Measurements from ENCODE around the gene RILPL1.
"Not testable (repeated sequence)": the region's sequence is repeated elsewhere in the genome, so short reads cannot be mapped to it uniquely, and the experiment has no call there.

The RILPL1 gene

DNA sequence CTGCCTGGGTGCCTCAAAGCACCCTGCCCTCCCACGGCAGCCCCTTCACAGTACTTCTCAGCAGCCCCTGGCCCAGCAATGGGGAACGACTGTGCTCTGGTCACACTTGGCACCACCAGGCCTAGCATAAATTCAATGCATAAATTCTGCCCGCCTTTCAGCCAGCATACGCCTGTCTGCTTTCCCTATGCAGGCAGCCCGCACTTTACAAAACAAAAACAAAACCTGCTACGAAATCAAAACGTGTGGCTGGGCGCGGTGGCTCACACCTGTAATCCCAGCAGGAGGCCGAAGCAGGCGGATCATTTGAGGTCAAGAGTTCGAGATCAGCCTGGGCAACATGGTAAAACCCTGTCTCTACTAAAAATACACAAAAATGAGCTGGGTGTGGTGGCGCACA is 42.0 kb downstream of the RILPL1 start:
- no peak for DNase-seq

DNA sequence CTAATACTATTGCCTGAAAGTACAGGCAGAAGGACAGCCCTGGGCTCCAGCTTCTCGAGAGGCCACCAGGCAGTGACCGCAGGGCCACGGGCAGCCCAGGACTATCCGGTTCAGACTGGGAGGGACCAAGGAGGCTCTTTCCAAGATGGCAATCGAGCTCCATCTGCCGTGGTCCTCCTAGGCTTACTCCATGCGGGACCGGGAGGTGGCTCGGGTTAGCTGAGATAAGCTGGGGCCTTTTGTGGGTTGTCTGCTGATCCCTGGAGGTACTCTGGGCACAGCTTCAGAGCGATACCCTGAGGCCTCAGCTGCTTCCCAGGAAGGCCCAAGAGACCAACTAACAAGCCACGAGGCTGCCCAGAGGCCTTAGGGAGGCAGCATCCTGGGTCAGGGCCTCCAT is 42.5 kb downstream of the RILPL1 start:
- no peak for DNase-seq

DNA sequence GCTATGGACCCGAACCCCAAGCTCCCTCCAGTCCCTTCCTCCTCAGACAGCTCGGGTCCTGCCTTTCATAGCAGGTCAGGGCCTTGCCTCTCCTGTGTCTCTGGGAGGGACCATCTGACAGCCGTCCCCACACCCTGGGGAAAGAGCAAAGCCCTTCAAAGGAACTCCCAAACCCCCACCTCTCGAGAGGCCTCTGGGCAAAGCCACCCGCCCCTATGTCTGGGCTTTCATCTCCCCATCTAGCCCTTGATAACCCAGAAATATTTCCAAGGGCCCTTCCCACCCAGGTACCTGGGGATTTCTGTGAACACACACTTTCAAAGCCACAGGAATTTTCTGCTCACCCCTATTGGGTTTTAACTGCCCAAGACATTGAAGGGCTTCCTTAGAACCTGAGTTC is 43.4 kb downstream of the RILPL1 start:
- DNase-seq, result no peak

DNA sequence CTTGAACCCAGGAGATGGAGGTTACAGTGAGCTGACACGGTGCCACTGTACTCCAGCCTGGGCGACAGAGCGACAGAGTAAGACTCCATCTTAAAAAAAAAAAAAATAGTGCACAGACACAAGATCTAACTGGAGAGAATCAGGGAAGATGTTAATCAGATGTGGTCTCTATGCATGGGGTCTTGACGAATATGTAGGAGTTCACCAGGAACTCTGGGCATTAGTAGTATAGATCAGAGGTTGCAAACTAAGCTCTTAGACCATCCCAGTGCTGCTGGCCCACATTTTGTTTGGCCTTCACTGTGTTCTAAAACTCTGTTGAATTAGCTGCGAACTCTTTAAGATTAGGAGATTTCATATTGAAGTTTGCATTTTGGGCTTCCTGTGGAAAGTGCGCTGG is 43.9 kb downstream of the RILPL1 start:
- no peak for DNase-seq

DNA sequence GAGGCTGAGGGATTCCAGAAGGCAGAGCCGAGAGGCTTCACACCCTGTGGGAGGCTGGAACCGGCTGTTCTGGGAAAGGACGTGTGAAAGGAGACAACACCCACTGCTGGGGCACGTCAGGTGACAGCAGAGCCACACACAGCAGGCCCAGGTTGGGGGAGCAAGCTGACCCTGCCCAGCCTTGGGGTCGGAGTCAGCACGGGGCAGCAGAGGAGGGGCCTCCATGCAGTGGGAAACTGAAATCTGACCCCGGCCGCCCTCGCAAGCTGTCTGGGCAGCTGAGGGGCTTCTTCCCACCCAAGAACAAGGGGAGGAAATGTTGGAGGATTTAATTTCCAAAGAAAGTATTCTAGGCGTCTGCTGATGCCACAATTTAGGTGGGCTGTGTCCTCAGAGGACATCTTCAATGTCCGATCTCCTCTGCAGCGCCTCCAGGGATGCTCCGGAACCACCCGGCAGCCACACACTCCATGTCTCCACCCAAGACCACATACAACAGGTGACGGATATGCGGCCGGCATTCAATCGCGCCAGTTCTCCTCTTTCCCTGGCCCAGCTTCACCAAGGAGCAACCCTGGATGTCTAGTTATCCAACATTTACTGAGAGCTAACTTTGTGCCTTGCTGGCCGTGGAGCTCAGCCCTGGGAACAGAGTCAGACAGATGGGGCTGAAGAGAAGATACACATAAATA is 44.8 kb downstream of the RILPL1 start:
- no peak for DNase-seq

DNA sequence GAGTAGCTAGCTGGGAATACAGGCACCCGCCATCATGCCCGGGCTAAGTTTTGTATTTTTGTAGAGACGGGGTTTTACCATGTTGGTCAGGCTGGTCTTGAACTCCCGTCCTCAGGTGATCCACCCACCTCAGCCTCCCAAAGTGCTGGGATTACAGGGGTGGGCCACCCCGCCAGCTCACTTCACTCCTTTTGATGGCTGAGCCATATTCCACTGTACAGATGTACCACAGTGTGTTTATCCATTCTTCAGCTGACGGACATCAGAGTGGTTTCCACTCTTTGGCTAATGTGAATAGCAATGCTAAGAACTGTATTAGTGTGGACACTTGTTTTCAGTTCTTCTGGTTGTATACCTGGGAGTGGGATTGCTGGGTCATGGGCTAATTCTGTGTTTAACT is 46.1 kb downstream of the RILPL1 start:
- DNase-seq, result no peak

DNA sequence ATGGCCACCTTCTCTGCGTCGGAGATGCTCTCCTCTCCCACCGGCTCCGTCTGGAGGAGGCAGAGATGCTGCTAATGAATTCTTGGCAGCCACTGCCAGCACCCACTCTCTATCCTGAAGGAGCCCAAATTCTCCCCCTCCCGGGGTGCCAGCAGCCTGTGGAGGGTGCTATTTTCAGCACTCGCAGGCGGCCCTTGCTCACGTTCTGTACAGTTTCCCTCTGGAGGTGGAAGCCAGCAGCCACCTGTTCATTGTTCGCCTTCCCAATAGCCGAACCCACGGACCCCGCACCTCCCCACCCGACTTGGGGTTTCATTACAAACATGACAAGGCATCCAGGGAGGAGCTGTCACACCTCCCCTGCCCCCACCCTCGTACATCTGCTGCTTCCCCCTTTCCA is 47.8 kb downstream of the RILPL1 start:
- DNase-seq, result no peak

DNA sequence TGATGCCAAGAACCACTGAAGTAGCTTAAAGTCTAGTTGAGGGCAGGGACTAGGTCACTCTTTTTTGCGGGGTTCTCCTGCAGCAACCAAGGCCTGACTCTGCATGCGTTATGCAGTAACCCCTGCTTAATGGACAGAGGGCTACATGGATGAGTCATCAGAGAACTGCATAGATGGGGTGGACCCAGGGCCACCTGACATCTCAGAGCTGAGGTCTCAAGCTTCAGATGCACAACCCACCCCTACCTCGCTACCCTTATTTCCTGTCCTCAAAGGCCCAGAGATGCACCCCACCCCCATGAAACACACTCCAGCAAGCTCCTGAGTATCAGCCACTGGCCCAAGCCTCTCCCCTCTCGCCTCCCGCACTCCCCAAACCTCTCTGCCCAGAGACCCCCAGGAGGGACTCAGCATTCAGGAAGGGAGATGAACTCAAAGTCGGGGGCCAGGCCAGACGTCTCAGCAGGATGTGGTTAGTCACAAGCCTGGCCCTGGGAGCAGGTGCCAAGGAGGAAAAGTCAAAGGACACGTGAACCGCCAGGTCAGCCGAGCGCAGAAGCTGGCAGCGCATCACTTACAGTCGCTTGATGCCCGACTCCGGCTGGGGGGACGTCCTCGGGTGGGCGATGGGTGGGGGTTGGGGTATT is 49.8 kb downstream of the RILPL1 start:
- no peak for DNase-seq

DNA sequence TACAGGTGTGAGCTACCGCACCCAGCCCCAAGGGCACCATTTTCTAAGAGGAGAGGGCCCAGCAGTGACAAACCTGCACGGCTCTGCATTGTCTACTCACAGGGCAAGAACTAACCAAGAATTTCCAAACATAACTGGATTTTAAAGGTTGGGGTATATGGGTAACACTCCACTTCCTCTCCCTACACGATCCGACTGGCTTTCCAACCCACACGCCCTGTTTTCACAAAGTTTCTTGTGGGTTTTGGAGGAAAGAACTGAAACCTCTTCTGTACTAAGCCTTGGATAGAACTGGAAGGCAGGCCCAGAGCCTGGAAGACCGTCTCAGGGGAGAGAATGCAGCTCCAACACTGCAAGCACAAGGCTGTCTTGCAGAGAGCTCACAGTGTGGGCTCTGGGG is 50.6 kb downstream of the RILPL1 start:
- DNase-seq, result no peak

DNA sequence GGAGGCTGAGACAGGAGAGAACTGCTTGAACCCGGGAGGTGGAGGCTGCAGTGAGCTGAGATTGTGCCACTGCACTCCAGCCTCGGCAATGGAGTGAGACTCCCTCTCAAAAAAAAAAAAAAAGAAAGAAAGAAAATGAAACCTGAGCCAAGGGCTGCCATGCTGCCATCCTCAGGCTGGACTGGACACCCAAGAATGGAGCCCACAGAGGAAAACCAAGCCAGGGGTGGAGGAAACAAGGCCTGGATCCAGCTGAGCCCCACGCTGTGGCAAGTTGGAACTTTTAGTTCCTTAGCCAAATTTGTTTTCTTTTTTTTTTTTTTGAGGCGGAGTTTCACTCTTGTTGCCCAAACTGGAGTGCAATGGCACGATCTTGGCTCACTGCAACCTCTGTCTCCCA is 52.3 kb downstream of the RILPL1 start:
- DNase-seq, result not testable (repeated sequence)

DNA sequence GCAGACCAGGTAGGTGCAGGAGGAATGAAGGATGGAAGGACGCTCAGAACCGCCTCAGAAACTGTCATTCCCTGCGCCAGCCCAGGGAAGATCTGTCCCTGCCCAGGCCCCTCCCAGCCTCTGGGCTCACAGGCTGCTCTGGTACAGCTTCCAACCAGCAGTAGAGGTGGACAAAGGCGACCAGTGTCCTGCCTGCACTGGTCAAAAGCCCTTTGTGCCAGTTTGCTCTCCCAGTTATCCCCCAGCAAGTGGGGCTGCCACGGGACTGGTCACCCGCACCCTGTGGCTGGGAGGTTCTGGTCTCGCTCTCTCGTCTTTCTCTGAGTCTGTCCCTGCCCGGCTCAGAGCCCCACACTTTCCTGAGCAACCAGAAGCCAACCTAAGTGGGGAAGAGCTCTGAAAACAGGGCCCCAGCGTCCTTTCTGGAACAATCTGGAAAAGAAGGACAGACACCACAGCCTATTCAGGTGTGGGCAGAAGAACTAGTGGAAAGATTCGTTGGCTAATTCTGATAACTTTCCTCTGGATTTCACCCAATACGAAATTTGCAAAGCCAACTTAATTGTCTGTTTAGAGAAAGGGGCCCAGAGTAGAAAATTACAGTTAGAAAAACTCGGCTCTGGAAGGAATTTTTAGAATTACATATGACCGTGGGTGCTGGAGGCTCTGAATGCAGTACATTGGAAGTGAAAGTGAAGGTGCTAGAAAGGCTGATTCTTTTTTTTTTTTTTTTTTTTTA is 53.9 kb downstream of the RILPL1 start:
- no peak for DNase-seq

DNA sequence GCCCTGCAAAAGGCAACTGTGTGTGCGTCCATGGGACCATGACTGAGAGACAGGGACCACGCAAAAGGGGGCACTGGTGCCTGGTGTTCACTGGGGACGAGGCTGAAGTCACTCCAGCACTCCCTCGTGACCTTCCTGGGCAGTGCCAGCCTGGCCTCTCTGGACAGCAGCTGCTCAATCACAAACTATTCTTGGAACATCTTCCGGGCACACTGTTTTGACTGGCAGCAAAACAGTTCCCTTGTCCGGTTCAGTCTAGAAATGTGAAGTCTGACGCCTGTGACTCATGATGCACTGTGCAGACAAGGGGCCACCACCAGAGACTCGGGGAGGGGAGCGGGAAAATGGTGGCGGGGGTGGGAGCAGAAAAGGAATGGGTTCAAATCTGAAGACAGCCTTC is 54.8 kb downstream of the RILPL1 start:
- DNase-seq, result no peak

DNA sequence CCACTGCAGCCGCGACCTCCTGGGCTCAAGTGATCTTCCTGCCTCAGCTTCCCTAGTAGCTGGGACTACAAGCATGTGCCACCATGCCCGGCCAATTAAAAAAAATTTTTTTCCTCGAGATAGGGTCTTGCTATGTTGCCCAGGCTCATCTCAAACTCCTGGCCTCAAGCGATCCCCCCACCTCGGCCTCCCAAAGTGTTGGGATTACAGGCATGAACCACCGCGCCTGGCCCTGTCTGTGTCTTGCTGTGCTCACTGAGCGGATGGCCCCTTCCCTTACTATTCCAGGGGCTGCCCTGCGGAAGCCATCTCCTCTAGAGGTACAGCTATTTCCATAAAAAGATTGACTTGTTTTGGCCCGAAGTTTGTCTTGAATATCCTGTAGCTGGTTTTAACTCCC is 55.5 kb downstream of the RILPL1 start:
- DNase-seq, result no peak

DNA sequence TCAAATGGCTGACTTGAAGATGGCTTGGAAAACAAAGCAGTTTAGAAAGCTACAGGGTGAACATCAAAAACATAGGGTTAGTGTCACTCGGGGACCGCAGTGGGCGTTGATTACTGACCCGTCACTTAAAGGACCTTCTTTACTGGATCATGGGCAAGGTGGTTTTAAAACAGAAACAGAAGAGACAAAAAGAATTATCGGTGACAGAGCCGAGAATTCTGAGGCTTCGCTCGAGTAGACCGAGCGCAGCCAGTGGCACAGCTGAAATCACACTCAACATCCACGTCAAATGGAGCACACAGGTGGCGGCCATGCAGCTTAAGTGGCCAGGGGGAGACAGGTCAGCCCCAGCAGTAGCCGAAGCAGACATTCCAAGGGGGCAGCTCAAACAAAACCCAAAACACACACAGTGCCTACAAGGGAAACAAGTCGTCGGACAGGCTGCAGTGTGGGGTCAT is 58.2 kb downstream of the RILPL1 start:
- no peak for DNase-seq

DNA sequence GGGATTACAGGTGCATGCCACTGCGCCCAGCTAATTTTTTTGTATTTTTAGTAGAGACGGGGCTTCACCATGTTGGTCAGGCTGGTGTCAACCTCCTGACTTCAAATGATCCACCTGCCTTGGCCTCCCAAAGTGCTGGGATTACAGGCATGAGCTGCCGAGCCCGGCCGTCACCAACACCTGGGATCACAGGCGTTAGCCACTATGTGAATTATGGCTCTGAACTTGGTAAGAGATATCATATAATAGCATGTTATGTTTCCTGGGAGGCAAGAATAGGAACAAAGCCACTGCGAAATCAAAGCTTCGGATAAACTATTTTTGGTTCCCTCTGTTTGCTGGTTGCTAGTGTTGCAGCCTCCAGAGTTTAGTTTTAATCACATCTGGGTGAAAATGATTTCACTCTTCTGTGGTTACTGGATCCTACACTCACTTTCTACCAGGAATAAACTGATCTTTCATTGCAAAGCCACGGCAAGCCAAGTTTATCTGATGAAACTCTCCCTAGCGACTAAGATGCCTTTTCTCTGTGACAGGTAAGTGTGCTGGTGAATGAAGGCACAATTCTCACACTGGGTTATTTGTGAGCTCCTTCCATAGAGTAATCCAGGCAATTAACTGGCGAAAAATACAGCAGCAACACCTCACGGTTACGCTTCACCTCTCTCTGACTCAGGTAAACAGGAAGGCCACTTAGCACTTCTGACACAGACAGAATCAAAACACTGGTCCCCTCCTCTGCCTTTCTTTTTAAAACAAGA is 58.9 kb downstream of the RILPL1 start:
- no peak for DNase-seq

DNA sequence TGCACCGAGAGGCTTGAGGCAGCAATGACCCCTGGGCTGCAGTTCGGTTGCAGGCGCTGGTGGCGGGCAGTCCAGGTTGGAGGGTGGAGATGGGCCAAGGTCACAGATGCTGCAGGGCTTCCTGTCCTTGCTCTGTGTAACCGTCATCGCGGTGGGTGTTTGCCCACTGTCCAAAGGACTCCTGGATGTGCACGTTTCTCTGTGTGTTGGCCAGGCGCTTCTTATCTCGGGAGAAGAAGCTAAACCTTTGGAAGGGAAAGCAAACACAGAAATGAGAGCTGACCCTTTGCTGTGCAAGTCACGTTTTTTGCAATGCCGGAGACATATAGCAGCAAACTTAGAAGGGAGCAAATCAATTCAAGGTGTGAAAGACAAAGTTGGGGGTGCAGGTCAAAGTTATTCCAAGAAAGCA is 61.1 kb downstream of the RILPL1 start:
- no peak for DNase-seq

DNA sequence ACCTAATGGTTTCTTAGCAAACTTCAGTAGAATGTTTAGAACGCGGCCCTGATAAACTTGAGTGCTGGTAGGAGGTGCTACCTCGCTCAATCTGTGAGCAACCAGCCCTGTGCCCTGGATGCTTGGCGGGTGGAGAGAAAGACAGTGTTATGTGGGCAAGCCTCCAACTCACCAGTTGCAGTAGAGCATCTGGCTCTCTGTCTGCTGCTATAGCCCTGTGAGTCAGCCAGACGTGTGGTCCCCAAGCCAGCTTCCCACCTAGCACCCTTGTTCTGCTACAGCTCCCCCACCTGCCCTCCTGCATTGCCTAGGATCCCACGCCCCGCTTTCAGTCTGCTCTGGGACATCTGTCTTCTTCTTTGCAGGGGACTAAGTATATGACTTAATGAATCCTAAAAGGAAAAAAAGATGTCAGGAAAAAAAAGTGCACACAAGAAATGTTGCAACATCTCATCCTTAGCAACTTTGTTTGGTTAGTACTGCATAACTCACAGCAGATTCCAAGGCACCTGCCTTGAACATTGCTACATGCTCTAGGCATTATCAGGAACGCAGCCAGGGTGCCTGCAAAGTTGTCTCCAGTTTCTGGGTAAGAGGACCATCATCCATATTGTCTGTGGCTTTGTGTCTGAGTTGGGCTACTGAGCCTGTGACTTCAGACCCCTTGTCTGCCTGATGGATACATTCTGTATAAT is 62.0 kb downstream of the RILPL1 start:
- DNase-seq, result no peak

DNA sequence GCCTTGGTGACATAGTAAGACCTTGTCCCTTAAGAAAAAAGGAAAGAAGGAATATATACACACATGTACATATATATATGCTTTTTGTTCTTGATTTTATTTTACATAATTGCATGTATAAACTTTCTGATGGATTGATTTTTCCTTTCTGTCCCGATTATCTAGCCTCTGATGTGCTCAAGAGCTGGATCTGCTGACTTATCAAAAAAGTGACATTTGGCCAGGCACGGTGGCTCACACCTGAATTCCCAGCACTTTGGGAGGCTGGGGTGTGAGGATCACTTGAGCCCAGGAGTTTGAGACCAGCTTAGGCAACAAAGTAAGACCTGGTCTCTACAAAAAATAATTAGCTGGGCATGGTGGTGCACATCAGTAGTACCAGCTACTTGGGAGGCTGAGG is 63.5 kb downstream of the RILPL1 start:
- no peak for DNase-seq

DNA sequence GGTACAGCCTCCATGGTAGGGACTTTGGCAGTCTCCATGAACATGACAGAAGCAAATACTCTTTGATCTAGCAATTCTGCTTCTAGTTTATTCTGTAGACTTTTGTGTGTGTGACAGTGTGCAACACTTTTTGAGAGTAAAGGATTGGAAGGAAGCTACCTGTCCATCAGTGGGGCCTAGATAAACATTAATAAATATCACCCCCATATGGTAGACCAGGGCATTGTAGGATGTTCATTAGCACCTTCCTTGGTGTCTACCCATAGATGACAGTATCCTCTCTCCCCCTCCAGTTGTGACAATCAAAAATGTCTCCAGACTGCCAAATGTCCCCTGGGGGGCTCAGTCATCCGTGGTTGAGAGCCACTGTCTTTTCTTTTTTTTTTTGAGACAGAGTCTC is 64.7 kb downstream of the RILPL1 start:
- DNase-seq, result no peak

DNA sequence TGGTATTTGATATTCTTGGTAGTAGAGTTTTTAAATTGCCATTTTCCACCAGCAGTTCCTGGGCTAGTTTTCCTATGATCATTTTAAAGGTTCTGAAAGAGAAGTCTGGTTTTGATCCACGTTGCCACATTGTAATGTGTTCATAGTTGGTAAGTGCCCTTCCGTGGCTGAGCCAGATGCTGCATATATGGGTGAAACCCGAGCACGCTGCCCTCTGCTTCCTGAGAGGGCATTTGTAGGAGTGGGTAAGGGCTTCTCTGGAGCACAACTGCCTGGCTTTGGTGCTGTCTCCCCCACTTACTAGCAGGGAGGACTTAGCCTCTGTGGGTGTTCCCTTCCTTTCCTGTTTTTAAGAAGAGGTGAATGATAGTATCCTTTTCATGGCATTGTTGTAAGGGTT is 68.4 kb downstream of the RILPL1 start:
- DNase-seq, result no peak

DNA sequence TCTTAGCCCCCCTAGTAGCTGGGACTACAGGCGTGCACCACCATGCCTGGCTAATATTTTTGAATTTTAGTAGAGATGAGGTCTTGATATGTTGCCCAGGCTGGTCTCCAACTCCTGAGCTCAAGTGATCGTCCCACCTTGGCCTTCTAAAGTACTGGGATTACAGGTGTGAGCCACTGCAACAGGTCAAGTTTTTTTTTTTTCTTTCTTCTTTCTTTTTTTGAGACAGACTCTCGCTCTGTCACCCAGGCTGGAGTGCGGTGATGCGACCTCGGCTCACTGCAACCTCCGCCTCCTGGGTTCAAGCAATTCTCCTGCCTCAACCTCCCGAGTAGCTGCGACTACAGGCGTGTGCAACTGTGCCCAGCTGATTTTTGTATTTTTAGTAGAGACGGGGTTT is 70.3 kb downstream of the RILPL1 start:
- not testable (repeated sequence) for DNase-seq

DNA sequence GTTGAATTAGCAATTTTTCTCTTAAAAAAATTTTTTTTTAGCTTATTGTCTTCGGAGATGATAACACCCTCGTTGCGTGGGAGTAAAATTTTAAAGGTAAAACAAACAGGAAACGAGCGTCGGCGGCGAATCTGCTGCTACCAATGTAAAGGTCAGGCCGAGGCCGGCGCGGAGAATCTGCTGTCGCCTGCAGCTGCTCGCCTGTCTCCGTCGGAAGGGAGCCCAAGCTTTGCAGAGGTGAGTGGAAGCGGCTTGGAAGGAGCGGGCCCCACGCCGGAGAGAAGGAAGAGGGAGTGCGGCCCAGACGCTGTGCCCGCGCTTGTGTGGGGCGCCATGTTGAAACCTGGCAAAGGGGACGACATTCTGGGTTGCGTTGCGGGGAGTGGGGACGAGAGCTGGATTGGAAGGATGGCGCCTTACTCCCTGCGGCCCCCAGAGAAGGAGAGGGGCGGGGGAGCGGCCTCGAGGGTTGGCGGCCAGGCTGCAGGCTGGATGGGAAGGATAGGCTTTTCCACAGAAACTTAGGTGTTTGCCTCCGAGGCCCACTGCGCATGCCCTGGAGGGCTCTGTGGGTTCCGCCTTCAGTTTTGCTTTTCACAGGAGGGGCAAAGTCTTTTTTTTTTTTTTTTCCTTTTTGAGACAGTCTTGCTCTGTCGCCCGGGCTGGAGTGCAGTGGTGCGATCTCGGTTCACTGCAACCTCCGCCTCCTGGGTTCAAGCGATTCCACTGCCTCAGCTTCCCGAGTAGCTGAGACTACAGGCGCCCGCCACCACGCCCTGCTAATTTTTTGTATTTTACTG is 75.3 kb downstream of the RILPL1 start, which contains the start of gene SNRNP35:
TSS of gene SNRNP35 (plus strand) at position 160 of the 800 bp plus-strand sequence. CDS start 7,402 bp downstream, outside the sequence.
- DNase-seq, result peak; percentile 90
